Measurements from ENCODE around the gene LDB3. TPM values are rescaled to one million over a fixed set of nuclear protein-coding genes. Genes with fewer than 3 reads are reported as not detected.

LDB3 gene
- total and polyA plus RNA-seq, 2 of the 8 experiments (the other 6 are each of a cell fraction or from before 2014, with no cell fraction given): 0.20 to 0.43 TPM

GRCh38 chr10:86671985-86672710, 3.8 kb downstream of the LDB3 start (continued):
- no peak for TF ChIP-seq CHD7 (IDR thresholded peaks at IDR 0.05; ENCODE audit: insufficient replicate concordance, low read length)
- no peak for TF ChIP-seq BRCA1 (IDR thresholded peaks at IDR 0.05; ENCODE audit: low read depth, low read length)
- TF ChIP-seq ATF2 (IDR thresholded peaks at IDR 0.05; ENCODE audit: low read length): no peak
- no peak for TF ChIP-seq EP300 (IDR thresholded peaks at IDR 0.05; ENCODE audit: borderline replicate concordance in 1 of 2, low read depth in 2 of 2, low read length in 2 of 2)
- TF ChIP-seq SP1 (IDR thresholded peaks at IDR 0.05; ENCODE audit: low read depth, low read length): no peak
- no peak for TF ChIP-seq SIRT6 (IDR thresholded peaks at IDR 0.05; ENCODE audit: low read length)
- no peak for TF ChIP-seq NRF1 (IDR thresholded peaks at IDR 0.05; ENCODE audit: low read depth, low read length)
- no peak for TF ChIP-seq HDAC2 (IDR thresholded peaks at IDR 0.05; ENCODE audit: borderline replicate concordance in 1 of 2, low read depth in 2 of 2, low read length in 2 of 2)

Measured in H1 (cell line).